K562 (cell line): ENCODE results near the gene NEB. TPM values are rescaled to one million over a fixed set of nuclear protein-coding genes. Genes with fewer than 3 reads are reported as not detected.

Experiments used
- ARID2 ChIP-seq: fragments of 450-650 bp; IDR thresholded peaks from 2 replicates; pipeline ENCODE4 v1.6.1; 2017; ENCODE audit warnings: antibody characterized with exemption, mild to moderate bottlenecking
- CHD2 ChIP-seq: IDR thresholded peaks from 2 replicates; pipeline ENCODE4 v1.6.1; 2011; ENCODE audit warnings: low read depth, low read length
- FOS ChIP-seq: IDR thresholded peaks from 3 replicates; pipeline ENCODE4 v1.6.1; 2011; ENCODE audit not compliant: insufficient read length; ENCODE audit errors: extremely low read depth
- FOXP1 ChIP-seq: sonication (generic); formaldehyde crosslinking; IDR thresholded peaks from 2 replicates; pipeline ENCODE4 v1.8.0; 2022; ENCODE audit warnings: mild to moderate bottlenecking, missing genetic modification reagents
- HMGXB4 ChIP-seq: sonication (generic); formaldehyde crosslinking; IDR thresholded peaks from 2 replicates; pipeline ENCODE4 v1.8.1; 2023; ENCODE audit warnings: mild to moderate bottlenecking, missing genetic modification reagents
- MAFG ChIP-seq: fragments of 450-650 bp; conservative IDR thresholded peaks from 2 replicates; pipeline ENCODE4 v1.6.1; 2016; ENCODE audit warnings: missing genetic modification characterization, missing compliant biosample characterization
- MBD1 ChIP-seq: fragments of 250-450 bp; sonication (Bioruptor Pico); IDR thresholded peaks from 2 replicates; pipeline ENCODE4 v1.8.0; 2022; ENCODE audit warnings: inconsistent platforms
- MTA2 ChIP-seq: fragments of 450-650 bp; IDR thresholded peaks from 2 replicates; pipeline ENCODE4 v1.6.1; 2016; ENCODE audit warnings: low read depth
- NEUROD1 ChIP-seq: fragments of 150-350 bp; IDR thresholded peaks from 2 replicates; pipeline ENCODE4 v1.6.1; 2014; ENCODE audit warnings: borderline replicate concordance, low read length, low read depth; ENCODE audit not compliant: partially characterized antibody
- RBFOX2 ChIP-seq: fragments of 200-400 bp; formaldehyde crosslinking; IDR thresholded peaks from 2 replicates; pipeline ENCODE4 v1.6.1; 2017; ENCODE audit warnings: low read depth, mild to moderate bottlenecking, low read length, moderate library complexity
- RFX7 ChIP-seq: fragments of 250-450 bp; sonication (Bioruptor Pico); IDR thresholded peaks from 2 replicates; pipeline ENCODE4 v1.5.1; 2021; ENCODE audit warnings: mild to moderate bottlenecking
- SIN3A ChIP-seq, 2 experiments: fragments of 150-350 bp in 1 of 2; IDR thresholded peaks; 2 replicates each; pipeline ENCODE4 v1.6.1; 2011 to 2016; ENCODE audit warnings: borderline replicate concordance in 2 of 2, low read depth in 2 of 2, low read length in 2 of 2, mild to moderate bottlenecking in 2 of 2, moderate library complexity in 2 of 2; ENCODE audit not compliant: control insufficient read depth in 1 of 2
- SIRT6 ChIP-seq: IDR thresholded peaks from one replicate; pipeline ENCODE4 v1.6.1; 2012; ENCODE audit warnings: low read depth, mild to moderate bottlenecking, control low read depth, inconsistent platforms, low read length, moderate library complexity
- SMARCA4 ChIP-seq: fragments of 450-650 bp; IDR thresholded peaks from 2 replicates; pipeline ENCODE4 v1.6.1; 2016
- SMARCB1 ChIP-seq: IDR thresholded peaks from 2 replicates; pipeline ENCODE4 v1.6.1; 2011; ENCODE audit warnings: improper control_type of control experiment, low read depth; ENCODE audit not compliant: insufficient read length
- TCF3 ChIP-seq: sonication (generic); formaldehyde crosslinking; IDR thresholded peaks from 2 replicates; pipeline ENCODE4 v1.4.0; 2020; ENCODE audit warnings: mild to moderate bottlenecking, missing genetic modification reagents
- TSHZ1 ChIP-seq: fragments of 250-450 bp; sonication (Bioruptor Pico); IDR thresholded peaks from 2 replicates; pipeline ENCODE4 v1.4.0; 2020; ENCODE audit warnings: mild to moderate bottlenecking, moderate library complexity
- ZBTB26 ChIP-seq: fragments of 450-650 bp; formaldehyde crosslinking; IDR thresholded peaks from 2 replicates; pipeline ENCODE4 v1.4.0; 2022; ENCODE audit warnings: missing genetic modification characterization
- ZNF75A ChIP-seq: fragments of 450-650 bp; formaldehyde crosslinking; IDR thresholded peaks from 2 replicates; pipeline ENCODE4 v1.4.0; 2020; ENCODE audit warnings: mild to moderate bottlenecking
- ZNF778 ChIP-seq: fragments of 450-650 bp; formaldehyde crosslinking; IDR thresholded peaks from 2 replicates; pipeline ENCODE4 v1.4.0; 2020; ENCODE audit warnings: mild to moderate bottlenecking, moderate library complexity
- polyA plus RNA-seq, 8 experiments: library from polyadenylated mRNA; depleted of rRNA in 4 of 8; stranded (reverse) in 5 of 8; unstranded in 3 of 8; fragments of >200 nt; fragmentation: Nextera tagmentation in 2 of 8; fragmentation: Illumina TruSeq in 1 of 8; extraction: Ambion mirVana in 2 of 8; extraction: Trizol in 1 of 8; gene quantifications; 2 replicates each; pipeline versions ENCODE4 v1.2.1 to v1.2.3, GENCODE V29; 2011 to 2014; ENCODE audit warnings: inconsistent platforms in 1 of 8, missing spikeins in 1 of 8
- total RNA-seq, 7 experiments: library from RNA; depleted of rRNA in 6 of 7; stranded (reverse); fragments of >200 nt in 6 of 7; fragmentation: Illumina TruSeq in 2 of 7; extraction: Trizol in 2 of 7; gene quantifications; 2 replicates each; pipeline versions ENCODE4 v1.2.1 to v1.2.3, GENCODE V29; 2011 to 2021; ENCODE audit warnings: low replicate concordance in 1 of 7

The NEB gene
- total and polyA plus RNA-seq, 9 of the 15 experiments (the other 6 are each of a cell fraction or from before 2014, with no cell fraction given), result 1.7 to 3.8 (median 2.9) TPM

- peak; percentile 22; the same call in 1 of the 2 replicates for TF ChIP-seq MTA2
- TF ChIP-seq MBD1 (CRISPR knock-in tag), result no peak
- peak; percentile 63; the same call in 1 of the 2 replicates for TF ChIP-seq SMARCA4
- TF ChIP-seq TCF3 (CRISPR knock-in tag), result peak; percentile 79
- TF ChIP-seq ZBTB26 (CRISPR knock-in tag), result no peak
- TF ChIP-seq SMARCB1, result no peak
- no peak for TF ChIP-seq SIN3A (IDR thresholded peaks at IDR 0.05; ENCODE audit: borderline replicate concordance in 2 of 2, control insufficient read depth in 1 of 2, low read depth in 2 of 2, low read length in 2 of 2)
- TF ChIP-seq FOS, result no peak
- 0 out of 2 replicates have a peak, but pooled peaks have one; percentile 30 for TF ChIP-seq FOXP1 (CRISPR knock-in tag)
- TF ChIP-seq TSHZ1 (CRISPR knock-in tag), result no peak
- TF ChIP-seq ZNF778 (CRISPR knock-in tag), result no peak
- TF ChIP-seq ZNF75A (CRISPR knock-in tag), result no peak
- peak; percentile 96 for TF ChIP-seq MAFG (tag)
- TF ChIP-seq RFX7 (CRISPR knock-in tag), result no peak
- TF ChIP-seq NEUROD1, result no peak
- no peak for TF ChIP-seq ARID2
- TF ChIP-seq HMGXB4 (CRISPR knock-in tag), result no peak
- no peak for TF ChIP-seq SIRT6
- no peak for TF ChIP-seq CHD2
- TF ChIP-seq RBFOX2, result no peak
Measured at GRCh38 chr2:151669585-151670081, 64.6 kb downstream of the NEB start (continued).
